ENCODE measurements around the gene LMNTD2.
"Not testable (repeated sequence)": the region's sequence is repeated elsewhere in the genome, so short reads cannot be mapped to it uniquely, and the experiment has no call there.

GRCh38 chr11:574031-574570 lies 13.6 kb upstream of the LMNTD2 start:
- TF ChIP-seq CTCF, POLR2A (IDR thresholded peaks at IDR 0.05): not testable (repeated sequence)
